ENCODE data around the gene WFDC6.

Gene WFDC6

GRCh38 chr20:45564760-45565276 lies 25.5 kb upstream of the WFDC6 start:
- Histone ChIP-seq H3K4me1 (ENCODE audit: control insufficient read depth, insufficient read depth, low read length, poor library complexity, severe bottlenecking) (no peaks in the 10 kb centered on the region), H3K27ac (ENCODE audit: low read depth, low read length, severe bottlenecking) (no peak overlapping the region), H3K4me3 (ENCODE audit: extremely low read depth, insufficient read depth, low read length, poor library complexity, severe bottlenecking) (no peak overlapping the region), H3K36me3 (ENCODE audit: control insufficient read depth, insufficient read depth, low read length) (no peaks in the 10 kb centered on the region), H3K9me3 (ENCODE audit: control insufficient read depth, low read length) (no peaks in the 10 kb centered on the region)
- WGBS, 2 experiments (ENCODE audit: insufficient coverage in 2 of 2): no CpG with 5 or more reads among the region's 2 CpGs

- no peaks in the 10 kb centered on the region for H3K4me1 ChIP-seq (ENCODE audit: control insufficient read depth, insufficient read depth, low read length, poor library complexity, severe bottlenecking)
- no peak overlapping the region for H3K4me3 ChIP-seq (ENCODE audit: extremely low read depth, insufficient read depth, low read length, poor library complexity, severe bottlenecking)
- no peaks in the 10 kb centered on the region for H3K36me3 ChIP-seq (ENCODE audit: control insufficient read depth, insufficient read depth, low read length)
- H3K27ac ChIP-seq (ENCODE audit: low read depth, low read length, severe bottlenecking): no peak overlapping the region
- no peaks in the 10 kb centered on the region for H3K9me3 ChIP-seq (ENCODE audit: control insufficient read depth, low read length)
- WGBS, 2 experiments (ENCODE audit: insufficient coverage in 2 of 2): 80% methylated on average over 1 of the region's 1 CpG; no CpG with 5 or more reads in 1 of the 2 experiments
Observed at GRCh38 chr20:45555198-45555597, 15.9 kb upstream of the WFDC6 start.

- H3K27ac ChIP-seq (ENCODE audit: low read depth, low read length, severe bottlenecking): no peak overlapping the region
- no peak overlapping the region for H3K4me3 ChIP-seq (ENCODE audit: extremely low read depth, insufficient read depth, low read length, poor library complexity, severe bottlenecking)
- H3K9me3 ChIP-seq (ENCODE audit: control insufficient read depth, low read length): no peaks in the 10 kb centered on the region
- H3K36me3 ChIP-seq (ENCODE audit: control insufficient read depth, insufficient read depth, low read length): no peaks in the 10 kb centered on the region
- WGBS, 2 experiments (ENCODE audit: insufficient coverage in 2 of 2): 92 to 100% methylated on average over 1 of the region's 2 CpGs
- no peaks in the 10 kb centered on the region for H3K4me1 ChIP-seq (ENCODE audit: control insufficient read depth, insufficient read depth, low read length, poor library complexity, severe bottlenecking)
Observed at GRCh38 chr20:45552456-45552855, 13.2 kb upstream of the WFDC6 start.

GRCh38 chr20:45550765-45551164 lies 11.5 kb upstream of the WFDC6 start:
- no peak overlapping the region for H3K27ac ChIP-seq (ENCODE audit: low read depth, low read length, severe bottlenecking)
- no peaks in the 10 kb centered on the region for H3K36me3 ChIP-seq (ENCODE audit: control insufficient read depth, insufficient read depth, low read length)
- H3K4me3 ChIP-seq (ENCODE audit: extremely low read depth, insufficient read depth, low read length, poor library complexity, severe bottlenecking): no peak overlapping the region
- no peaks in the 10 kb centered on the region for H3K9me3 ChIP-seq (ENCODE audit: control insufficient read depth, low read length)
- H3K4me1 ChIP-seq (ENCODE audit: control insufficient read depth, insufficient read depth, low read length, poor library complexity, severe bottlenecking): no peaks in the 10 kb centered on the region

GRCh38 chr20:45548410-45548809 lies 9.1 kb upstream of the WFDC6 start:
- Histone ChIP-seq H3K4me3 (ENCODE audit: extremely low read depth, insufficient read depth, low read length, poor library complexity, severe bottlenecking) (no peak overlapping the region), H3K4me1 (ENCODE audit: control insufficient read depth, insufficient read depth, low read length, poor library complexity, severe bottlenecking) (no peaks in the 10 kb centered on the region), H3K27ac (ENCODE audit: low read depth, low read length, severe bottlenecking) (no peak overlapping the region), H3K36me3 (ENCODE audit: control insufficient read depth, insufficient read depth, low read length) (no peaks in the 10 kb centered on the region), H3K9me3 (ENCODE audit: control insufficient read depth, low read length) (no peaks in the 10 kb centered on the region)
- 81 to 94% methylated on average over 6 to 7 of the region's 7 CpGs for WGBS, 2 experiments (ENCODE audit: insufficient coverage in 2 of 2)

- no peaks in the 10 kb centered on the region for H3K4me1 ChIP-seq (ENCODE audit: control insufficient read depth, insufficient read depth, low read length, poor library complexity, severe bottlenecking)
- H3K4me3 ChIP-seq (ENCODE audit: extremely low read depth, insufficient read depth, low read length, poor library complexity, severe bottlenecking): no peak within 1 kb of the TSS
- 83 to 93% methylated on average over 5 to 6 of the region's 6 CpGs for WGBS, 2 experiments (ENCODE audit: insufficient coverage in 2 of 2)
- no peaks in the 10 kb centered on the region for H3K9me3 ChIP-seq (ENCODE audit: control insufficient read depth, low read length)
- no peak within 1 kb of the TSS for H3K27ac ChIP-seq (ENCODE audit: low read depth, low read length, severe bottlenecking)
- H3K36me3 ChIP-seq (ENCODE audit: control insufficient read depth, insufficient read depth, low read length): no peaks in the 10 kb centered on the region
Observed at GRCh38 chr20:45547206-45547770, 8.0 kb upstream of the WFDC6 start, which contains the start of gene EPPIN. TSS of gene EPPIN (minus strand) at chr20:45547401. CDS start at chr20:45547357, 44 bp downstream.

GRCh38 chr20:45545754-45546453 lies 6.6 kb upstream of the WFDC6 start:
- Histone ChIP-seq H3K36me3 (ENCODE audit: control insufficient read depth, insufficient read depth, low read length) (no peaks in the 10 kb centered on the region), H3K9me3 (ENCODE audit: control insufficient read depth, low read length) (no peaks in the 10 kb centered on the region), H3K27ac (ENCODE audit: low read depth, low read length, severe bottlenecking) (no peak overlapping the region), H3K4me1 (ENCODE audit: control insufficient read depth, insufficient read depth, low read length, poor library complexity, severe bottlenecking) (no peaks in the 10 kb centered on the region), H3K4me3 (ENCODE audit: extremely low read depth, insufficient read depth, low read length, poor library complexity, severe bottlenecking) (no peak overlapping the region)
- 55% methylated on average over 2 of the region's 5 CpGs; no CpG with 5 or more reads in 1 of the 2 experiments for WGBS, 2 experiments (ENCODE audit: insufficient coverage in 2 of 2)

- Histone ChIP-seq H3K27ac (ENCODE audit: low read depth, low read length, severe bottlenecking) (no peak overlapping the region), H3K36me3 (ENCODE audit: control insufficient read depth, insufficient read depth, low read length) (no peaks in the 10 kb centered on the region), H3K4me1 (ENCODE audit: control insufficient read depth, insufficient read depth, low read length, poor library complexity, severe bottlenecking) (no peaks in the 10 kb centered on the region), H3K9me3 (ENCODE audit: control insufficient read depth, low read length) (no peaks in the 10 kb centered on the region), H3K4me3 (ENCODE audit: extremely low read depth, insufficient read depth, low read length, poor library complexity, severe bottlenecking) (no peak overlapping the region)
- WGBS, 2 experiments (ENCODE audit: insufficient coverage in 2 of 2): 83 to 88% methylated on average over 3 of the region's 3 CpGs
Observed at GRCh38 chr20:45545351-45545750, 6.1 kb upstream of the WFDC6 start.

GRCh38 chr20:45538209-45538799 lies 978 bp downstream of the WFDC6 start:
- 86 to 94% methylated on average over 5 of the region's 7 CpGs for WGBS, 2 experiments (ENCODE audit: insufficient coverage in 2 of 2)
- Histone ChIP-seq H3K36me3 (ENCODE audit: control insufficient read depth, insufficient read depth, low read length) (no peaks in the 10 kb centered on the region), H3K4me1 (ENCODE audit: control insufficient read depth, insufficient read depth, low read length, poor library complexity, severe bottlenecking) (no peaks in the 10 kb centered on the region), H3K4me3 (ENCODE audit: extremely low read depth, insufficient read depth, low read length, poor library complexity, severe bottlenecking) (no peak overlapping the region), H3K9me3 (ENCODE audit: control insufficient read depth, low read length) (no peaks in the 10 kb centered on the region), H3K27ac (ENCODE audit: low read depth, low read length, severe bottlenecking) (no peak overlapping the region)

GRCh38 chr20:45527294-45527693 lies 12.0 kb downstream of the WFDC6 start:
- H3K4me1 ChIP-seq (ENCODE audit: control insufficient read depth, insufficient read depth, low read length, poor library complexity, severe bottlenecking): no peaks in the 10 kb centered on the region
- no peaks in the 10 kb centered on the region for H3K36me3 ChIP-seq (ENCODE audit: control insufficient read depth, insufficient read depth, low read length)
- H3K27ac ChIP-seq (ENCODE audit: low read depth, low read length, severe bottlenecking): no peak overlapping the region
- no peak overlapping the region for H3K4me3 ChIP-seq (ENCODE audit: extremely low read depth, insufficient read depth, low read length, poor library complexity, severe bottlenecking)
- no CpG with 5 or more reads among the region's 4 CpGs for WGBS, 2 experiments (ENCODE audit: insufficient coverage in 2 of 2)
- no peaks in the 10 kb centered on the region for H3K9me3 ChIP-seq (ENCODE audit: control insufficient read depth, low read length)

- Histone ChIP-seq H3K27ac (ENCODE audit: low read depth, low read length, severe bottlenecking) (no peak overlapping the region), H3K36me3 (ENCODE audit: control insufficient read depth, insufficient read depth, low read length) (no peaks in the 10 kb centered on the region), H3K9me3 (ENCODE audit: control insufficient read depth, low read length) (no peaks in the 10 kb centered on the region), H3K4me1 (ENCODE audit: control insufficient read depth, insufficient read depth, low read length, poor library complexity, severe bottlenecking) (no peaks in the 10 kb centered on the region), H3K4me3 (ENCODE audit: extremely low read depth, insufficient read depth, low read length, poor library complexity, severe bottlenecking) (no peak overlapping the region)
- 100% methylated on average over 1 of the region's 1 CpG; no CpG with 5 or more reads in 1 of the 2 experiments for WGBS, 2 experiments (ENCODE audit: insufficient coverage in 2 of 2)
Observed at GRCh38 chr20:45523821-45524220, 15.5 kb downstream of the WFDC6 start.

All from mesodermal cell (in vitro differentiated cells).